ENCODE data around the gene PRAMEF27.
"Not testable (repeated sequence)": the region's sequence is repeated elsewhere in the genome, so short reads cannot be mapped to it uniquely, and the experiment has no call there.

The PRAMEF27 gene

DNA sequence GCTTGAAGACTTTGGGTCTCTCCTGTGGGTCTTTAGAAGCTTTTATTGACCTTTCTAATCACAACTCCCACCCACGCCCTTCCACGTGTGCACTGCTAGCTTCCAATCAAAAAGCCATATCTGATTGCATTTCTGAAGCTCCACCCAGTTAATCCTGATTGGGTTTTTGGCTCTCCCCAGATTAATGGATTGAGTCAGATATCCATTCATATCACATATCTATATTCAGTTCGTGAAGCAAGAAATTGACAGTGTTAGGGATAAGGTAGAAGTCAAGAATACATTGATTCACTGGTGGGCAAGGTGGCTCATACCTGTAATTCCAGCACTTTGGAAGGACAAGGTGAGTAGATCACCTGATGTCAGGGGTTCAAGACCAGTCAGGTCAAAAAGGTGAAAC lies at the start of gene PRAMEF27:
PRAMEF27 (minus strand) TSS at position 101 of the 400 bp plus-strand sequence. CDS start 2,916 bp downstream, outside the sequence.
- DNase-seq: not testable (repeated sequence)

DNA sequence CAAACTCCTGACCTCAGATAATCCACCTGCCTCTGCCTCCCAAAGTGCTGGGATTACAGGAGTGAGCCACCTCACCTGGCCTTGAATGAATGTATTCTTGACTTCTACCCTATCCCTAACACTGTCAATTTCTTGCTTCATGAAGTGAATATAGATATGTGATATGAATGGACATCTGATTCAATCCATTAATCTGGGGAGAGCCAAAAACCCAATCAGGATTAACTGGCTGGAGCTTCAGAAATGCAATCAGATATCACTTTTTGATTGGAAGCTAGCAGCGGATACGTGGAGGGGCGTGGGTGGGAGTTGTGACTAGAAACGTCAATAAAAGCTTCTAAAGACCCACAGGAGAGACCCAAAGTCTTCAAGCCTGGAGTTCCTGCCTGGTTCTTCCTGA lies 14.1 kb upstream of the PRAMEF27 start, which contains the start of gene PRAMEF25:
PRAMEF25 (plus strand) TSS at position 301 of the 400 bp plus-strand sequence. CDS start 2,920 bp downstream, outside the sequence.
- not testable (repeated sequence) for DNase-seq

DNA sequence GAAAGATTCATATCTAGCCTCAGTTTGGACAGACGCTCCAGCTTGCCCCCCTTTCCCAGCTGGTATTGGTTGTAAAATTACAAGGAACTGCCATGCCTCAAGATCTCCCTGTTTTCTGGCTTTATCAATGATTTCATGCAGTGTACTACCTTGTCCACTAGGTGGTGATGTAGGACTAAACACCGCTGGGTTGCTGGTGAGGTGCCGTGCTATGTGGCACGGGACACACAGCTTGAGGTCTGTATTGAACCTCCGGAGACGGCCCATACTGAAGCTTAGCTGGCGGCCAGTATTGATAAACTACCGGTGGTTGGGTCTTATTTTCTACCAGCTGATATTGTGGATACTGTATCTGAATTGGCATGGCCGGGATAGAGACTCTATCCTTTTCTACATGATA lies 36.5 kb downstream of the PRAMEF27 start:
- DNase-seq: not testable (repeated sequence)

DNA sequence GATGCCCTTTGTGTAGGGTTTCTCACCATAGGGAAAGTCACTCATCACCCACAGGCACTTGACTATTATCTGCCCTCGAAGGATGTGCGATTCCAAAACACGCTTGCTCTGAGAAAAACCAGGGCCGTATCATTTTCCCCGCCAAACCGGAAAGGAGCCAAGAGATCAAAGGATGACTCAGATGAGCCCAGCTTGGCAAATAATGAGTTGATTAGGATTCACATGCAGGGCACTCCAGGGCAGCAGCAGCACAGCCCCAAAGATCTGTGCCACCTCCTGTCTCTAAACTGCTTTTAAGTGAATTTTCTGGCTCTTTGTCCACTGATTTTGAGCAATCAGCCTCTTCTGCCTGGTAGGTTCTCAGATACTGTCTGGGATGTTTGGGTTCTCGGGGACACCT lies 44.4 kb downstream of the PRAMEF27 start:
- DNase-seq: not testable (repeated sequence)

DNA sequence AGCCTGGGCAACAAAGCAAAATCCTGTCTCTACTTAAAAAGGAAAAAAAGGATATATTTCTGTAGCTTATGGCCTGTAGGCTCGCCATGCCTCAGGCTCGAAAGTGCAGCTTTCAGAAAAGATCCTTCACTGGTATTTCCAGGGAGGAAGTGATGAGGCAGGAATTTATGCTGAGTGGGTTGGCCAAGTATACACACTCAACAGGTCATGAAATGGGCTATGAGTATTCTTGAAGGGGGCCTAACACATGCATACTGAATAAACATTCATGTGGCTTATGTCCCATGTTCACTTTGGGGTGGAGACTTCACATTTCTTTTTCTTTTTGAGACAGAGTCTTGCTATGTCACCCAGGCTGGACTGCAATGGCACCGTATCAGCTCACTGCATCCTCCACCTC lies 47.0 kb downstream of the PRAMEF27 start:
- not testable (repeated sequence) for DNase-seq

DNA sequence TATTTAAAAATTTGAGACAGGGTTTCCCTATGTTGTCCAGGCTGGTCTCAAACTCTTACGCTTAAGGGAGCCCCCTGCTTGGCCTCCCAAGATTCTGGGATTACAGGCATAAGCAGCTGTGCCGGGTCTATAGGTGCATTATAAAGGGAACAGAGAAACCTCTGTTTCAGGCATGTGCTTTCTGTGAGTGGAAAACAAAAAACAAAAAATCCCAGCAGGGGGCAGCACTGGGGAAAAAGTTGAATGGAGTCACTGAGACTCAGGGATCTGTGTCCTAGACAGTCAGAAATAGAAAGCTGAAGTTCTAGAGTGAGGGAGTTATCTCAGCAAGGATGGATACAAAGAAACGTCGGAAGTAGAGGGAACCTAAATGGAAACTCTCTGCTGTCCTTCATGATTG lies 50.6 kb downstream of the PRAMEF27 start:
- DNase-seq: not testable (repeated sequence)

Data from activated effector memory CD4-positive, alpha-beta T cell treated with Interleukin-2 at 50 U/mL for 16 hours (primary cell).